GM12878 (cell line): ENCODE measurements around the gene GLE1. TPM values are rescaled to one million over a fixed set of nuclear protein-coding genes. Genes with fewer than 3 reads are reported as not detected.

Source experiments
- ATAC-seq: fragments of 200-7000 bp; cut with Tn5 transposase; 3 replicates; pipeline ENCODE4 v1.9.1; 2020; ENCODE audit warnings: mild to moderate bottlenecking, moderate library complexity
- BruUV-seq: library from RNA; stranded (reverse); fragments of 400-500 nt; replicated peaks from 2 replicates; lab custom pipeline; 2021; lab: Mats Ljungman, UMichigan
- CTCF ChIA-PET: fragments of 300-600 bp; sonication (Branson Sonifier 250); formaldehyde crosslinking; extraction: SDS; loops from one replicate; lab custom pipeline; 2021; ENCODE audit warnings: inconsistent platforms; lab: Yijun Ruan, JAX
- POLR2A ChIA-PET: fragments of 350-600 bp; formaldehyde crosslinking; extraction: SDS; loops from one replicate; lab custom pipeline; 2021; ENCODE audit warnings: inconsistent platforms; lab: Charles Lee
- RAD21 ChIA-PET: fragments of 300-600 bp; sonication (Branson Sonifier 250); formaldehyde crosslinking; loops from one replicate; lab custom pipeline; 2023; ENCODE audit warnings: antibody characterized with exemption; ENCODE audit not compliant: unreplicated experiment; lab: Charles Lee
- SMC1A ChIA-PET: fragments of 300-600 bp; sonication (Branson Sonifier 250); formaldehyde crosslinking; loops from one replicate; lab custom pipeline; 2023; ENCODE audit not compliant: unreplicated experiment, uncharacterized antibody; lab: Charles Lee
- DNase-seq: peaks from one replicate; pipeline ENCODE4 v3.0.0-alpha.2; 2011; ENCODE audit warnings: low read depth, low spot score
- FAIRE-seq: peaks from 3 replicates; lab custom pipeline; 2011; peaks lifted over from hg19 to GRCh38; lab: Jason Lieb, UNC
- H2AFZ ChIP-seq: 2 replicates; pipeline ENCODE4 v1.6.0; 2011; ENCODE audit warnings: low read depth, low read length, control low read depth; ENCODE audit not compliant: control insufficient read depth
- H3K27ac ChIP-seq: 2 replicates; pipeline ENCODE4 v1.5.1; 2011; ENCODE audit warnings: control low read depth; ENCODE audit not compliant: control insufficient read depth, insufficient read depth
- H3K27me3 ChIP-seq, 2 experiments: replicated peaks in 1 of 2; 2 replicates each; pipeline versions ENCODE4 v1.6.0 to v1.6.1; 2011; ENCODE audit warnings: low read length in 1 of 2; ENCODE audit not compliant: control insufficient read depth in 2 of 2, insufficient read depth in 2 of 2
- H3K36me3 ChIP-seq, 2 experiments: 2 replicates each; pipeline ENCODE4 v1.5.1; 2011; ENCODE audit warnings: low read length in 1 of 2; ENCODE audit not compliant: control insufficient read depth in 2 of 2, insufficient read depth in 2 of 2
- H3K4me1 ChIP-seq: 2 replicates; pipeline ENCODE4 v1.6.1; 2011; ENCODE audit warnings: mild to moderate bottlenecking, low read length, moderate library complexity, mixed read lengths; ENCODE audit not compliant: control insufficient read depth, insufficient read depth
- H3K4me2 ChIP-seq: 2 replicates; pipeline ENCODE4 v1.6.0; 2011; ENCODE audit warnings: control low read depth; ENCODE audit not compliant: control insufficient read depth, insufficient read depth
- H3K4me3 ChIP-seq: fragments of 200-600 bp; sonication (generic); 2 replicates; pipeline ENCODE4 v1.5.1; 2016
- H3K79me2 ChIP-seq: 2 replicates; pipeline ENCODE4 v1.6.0; 2011; ENCODE audit warnings: low read length; ENCODE audit not compliant: control insufficient read depth, insufficient read depth
- H3K9ac ChIP-seq: 2 replicates; pipeline ENCODE4 v1.8.0; 2011; ENCODE audit warnings: low read length, control low read depth, mixed read lengths; ENCODE audit not compliant: control insufficient read depth, insufficient read depth
- H3K9me3 ChIP-seq: replicated peaks from 3 replicates; pipeline ENCODE4 v1.5.1; 2011; ENCODE audit warnings: mild to moderate bottlenecking, low read length; ENCODE audit not compliant: control insufficient read depth, insufficient read depth
- H4K20me1 ChIP-seq: 2 replicates; pipeline ENCODE4 v1.6.0; 2011; ENCODE audit not compliant: control insufficient read depth, insufficient read depth
- BCL11A ChIP-seq: IDR thresholded peaks from 2 replicates; pipeline ENCODE4 v1.6.1; 2011; ENCODE audit warnings: low read depth, low read length
- EED ChIP-seq: sonication (generic); IDR thresholded peaks from 2 replicates; pipeline ENCODE4 v1.6.1; 2016; ENCODE audit warnings: antibody characterized with exemption, low read depth
- FOXM1 ChIP-seq: IDR thresholded peaks from 2 replicates; pipeline ENCODE4 v1.6.1; 2012; ENCODE audit warnings: low read depth, mild to moderate bottlenecking, inconsistent platforms, low read length, moderate library complexity
- HCFC1 ChIP-seq: fragments of 150-350 bp; IDR thresholded peaks from 2 replicates; pipeline ENCODE4 v1.6.1; 2014; ENCODE audit warnings: low read length
- HSF1 ChIP-seq: fragments of 150-350 bp; IDR thresholded peaks from 2 replicates; pipeline ENCODE4 v1.6.1; 2014; ENCODE audit warnings: mild to moderate bottlenecking, low read depth, low read length
- IRF5 ChIP-seq: fragments of 450-650 bp; IDR thresholded peaks from 2 replicates; pipeline ENCODE4 v1.6.1; 2017; ENCODE audit warnings: borderline replicate concordance
- NR2C2 ChIP-seq: IDR thresholded peaks from 2 replicates; pipeline ENCODE4 v1.6.1; 2011; ENCODE audit warnings: borderline replicate concordance, low read depth; ENCODE audit not compliant: control insufficient read depth, insufficient read length
- NRF1 ChIP-seq: conservative IDR thresholded peaks from 2 replicates; pipeline ENCODE4 v1.6.1; 2011; ENCODE audit warnings: mild to moderate bottlenecking, low read depth, low read length, improper control_type of control experiment
- RELA ChIP-seq: fragments of 450-650 bp; IDR thresholded peaks from 2 replicates; pipeline ENCODE4 v1.8.0; 2014; ENCODE audit warnings: borderline replicate concordance; ENCODE audit not compliant: partially characterized antibody
- RUNX3 ChIP-seq: IDR thresholded peaks from 2 replicates; pipeline ENCODE4 v1.6.1; 2012; ENCODE audit warnings: low read length, inconsistent platforms
- SIN3A ChIP-seq: IDR thresholded peaks from 2 replicates; pipeline ENCODE4 v1.6.1; 2012; ENCODE audit warnings: low read depth, low read length, improper control_type of control experiment
- SUZ12 ChIP-seq: fragments of 200-600 bp; sonication (generic); IDR thresholded peaks from one replicate; pipeline ENCODE4 v1.6.1; 2018; ENCODE audit warnings: antibody characterized with exemption, mild to moderate bottlenecking; ENCODE audit not compliant: unreplicated experiment
- WGBS: methylation state at CpG from one replicate; pipeline ENCODE4 v1.1.6; 2016; ENCODE audit warnings: low lambda C conversion rate; ENCODE audit not compliant: insufficient replicate concordance, insufficient coverage; ENCODE audit errors: missing lambda C conversion rate; 5-methylcytosine and 5-hydroxymethylcytosine counted together
- in situ Hi-C: fragments of 300-500 bp; cut with MboI; formaldehyde crosslinking; loops from 9 replicates; pipeline ENCODE4 v1.14.3; 2018; ENCODE audit warnings: mixed read lengths
- intact Hi-C: fragments of 100-400 bp; cut with micrococcal nuclease; formaldehyde crosslinking; loops from one replicate; pipeline ENCODE4 v1.14.2; 2022; ENCODE audit not compliant: unreplicated experiment
- polyA plus RNA-seq, 11 experiments: library from polyadenylated mRNA; depleted of rRNA in 4 of 11; unstranded in 6 of 11; stranded (reverse) in 5 of 11; fragments of >200 nt; fragmentation: Nextera tagmentation in 4 of 11; fragmentation: Illumina TruSeq in 1 of 11; extraction: Ambion mirVana in 4 of 11; extraction: Trizol in 1 of 11; gene quantifications; 1 replicate in 1 of 11; 2 replicates in 10 of 11; pipeline versions ENCODE4 v1.2.1 to v1.2.3, GENCODE V29; 2011 to 2016; ENCODE audit warnings: inconsistent platforms in 2 of 11, missing spikeins in 2 of 11, low read depth in 1 of 11
- total RNA-seq, 4 experiments: library from RNA; depleted of rRNA in 3 of 4; stranded (reverse); fragments of >200 nt in 3 of 4; fragmentation: Illumina TruSeq in 1 of 4; extraction: Trizol in 1 of 4; gene quantifications; 2 replicates each; pipeline versions ENCODE4 v1.2.1 to v1.2.3, GENCODE V29; 2013 to 2021
- TF ChIP-seq, protein P1 (sequence below): IDR thresholded peaks from 2 replicates; pipeline ENCODE4 v1.6.1; 2012; ENCODE audit warnings: improper control_type of control experiment, low read depth, low read length; ENCODE audit not compliant: insufficient replicate concordance

Gene GLE1
- total and polyA plus RNA-seq, 10 of the 15 experiments (the other 5 are each of a cell fraction or from before 2014, with no cell fraction given): 17.4 to 52.0 (median 37.7) TPM

DNA sequence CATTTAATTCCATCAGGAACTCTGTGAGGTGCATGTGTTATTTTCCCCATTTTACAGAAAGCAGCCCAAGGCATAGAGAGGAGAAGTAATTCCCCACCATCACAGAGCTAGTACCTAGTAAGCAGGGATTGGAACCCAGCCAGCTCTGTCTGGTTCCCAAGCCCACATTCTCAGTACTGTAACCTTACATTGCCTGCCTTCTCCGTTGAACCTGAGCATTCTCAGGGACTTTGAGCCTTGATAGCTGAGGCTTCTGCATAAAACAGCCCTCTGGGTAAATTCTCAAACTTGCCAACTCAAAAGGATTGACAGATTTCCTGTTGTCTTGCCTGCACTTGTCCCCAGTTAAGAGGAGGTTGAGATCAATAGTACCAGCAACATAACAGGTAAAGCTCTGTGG, 9.2 kb upstream of the GLE1 start:
- POLR2A ChIA-PET: no interaction called here
- H3K36me3 ChIP-seq: peaks cover 28 to 39% of the 10 kb centered on the region in 2 experiments
- BruUV-seq: TSS peak; percentile 34

More for the DNA sequence above, 9.2 kb upstream of the GLE1 start:
- DNase-seq (no peak), ATAC-seq (no peak), FAIRE-seq (no peak)
- Histone ChIP-seq H3K79me2 (no peaks in the 10 kb centered on the region), H3K9me3 (no peaks in the 10 kb centered on the region), H3K27me3 (no peaks in the 10 kb centered on the region), H4K20me1 (no peaks in the 10 kb centered on the region), H3K4me1 (no peaks in the 10 kb centered on the region), H3K4me2 (no peak overlapping the region), H3K9ac (no peak overlapping the region), H3K27ac (no peak overlapping the region), H2AFZ (no peak overlapping the region), H3K4me3 (no peak overlapping the region)
- ChIA-PET RAD21 (no interaction called here), SMC1A (no interaction called here), CTCF (no interaction called here)
- TF ChIP-seq NR2C2: no peak
- no peak for TF ChIP-seq HSF1
- TF ChIP-seq IRF5: no peak
- TF ChIP-seq FOXM1: no peak
- TF ChIP-seq RELA: no peak
- TF ChIP-seq EED: no peak
- TF ChIP-seq BCL11A: no peak
- TF ChIP-seq HCFC1: no peak
- TF ChIP-seq, protein P1, sequence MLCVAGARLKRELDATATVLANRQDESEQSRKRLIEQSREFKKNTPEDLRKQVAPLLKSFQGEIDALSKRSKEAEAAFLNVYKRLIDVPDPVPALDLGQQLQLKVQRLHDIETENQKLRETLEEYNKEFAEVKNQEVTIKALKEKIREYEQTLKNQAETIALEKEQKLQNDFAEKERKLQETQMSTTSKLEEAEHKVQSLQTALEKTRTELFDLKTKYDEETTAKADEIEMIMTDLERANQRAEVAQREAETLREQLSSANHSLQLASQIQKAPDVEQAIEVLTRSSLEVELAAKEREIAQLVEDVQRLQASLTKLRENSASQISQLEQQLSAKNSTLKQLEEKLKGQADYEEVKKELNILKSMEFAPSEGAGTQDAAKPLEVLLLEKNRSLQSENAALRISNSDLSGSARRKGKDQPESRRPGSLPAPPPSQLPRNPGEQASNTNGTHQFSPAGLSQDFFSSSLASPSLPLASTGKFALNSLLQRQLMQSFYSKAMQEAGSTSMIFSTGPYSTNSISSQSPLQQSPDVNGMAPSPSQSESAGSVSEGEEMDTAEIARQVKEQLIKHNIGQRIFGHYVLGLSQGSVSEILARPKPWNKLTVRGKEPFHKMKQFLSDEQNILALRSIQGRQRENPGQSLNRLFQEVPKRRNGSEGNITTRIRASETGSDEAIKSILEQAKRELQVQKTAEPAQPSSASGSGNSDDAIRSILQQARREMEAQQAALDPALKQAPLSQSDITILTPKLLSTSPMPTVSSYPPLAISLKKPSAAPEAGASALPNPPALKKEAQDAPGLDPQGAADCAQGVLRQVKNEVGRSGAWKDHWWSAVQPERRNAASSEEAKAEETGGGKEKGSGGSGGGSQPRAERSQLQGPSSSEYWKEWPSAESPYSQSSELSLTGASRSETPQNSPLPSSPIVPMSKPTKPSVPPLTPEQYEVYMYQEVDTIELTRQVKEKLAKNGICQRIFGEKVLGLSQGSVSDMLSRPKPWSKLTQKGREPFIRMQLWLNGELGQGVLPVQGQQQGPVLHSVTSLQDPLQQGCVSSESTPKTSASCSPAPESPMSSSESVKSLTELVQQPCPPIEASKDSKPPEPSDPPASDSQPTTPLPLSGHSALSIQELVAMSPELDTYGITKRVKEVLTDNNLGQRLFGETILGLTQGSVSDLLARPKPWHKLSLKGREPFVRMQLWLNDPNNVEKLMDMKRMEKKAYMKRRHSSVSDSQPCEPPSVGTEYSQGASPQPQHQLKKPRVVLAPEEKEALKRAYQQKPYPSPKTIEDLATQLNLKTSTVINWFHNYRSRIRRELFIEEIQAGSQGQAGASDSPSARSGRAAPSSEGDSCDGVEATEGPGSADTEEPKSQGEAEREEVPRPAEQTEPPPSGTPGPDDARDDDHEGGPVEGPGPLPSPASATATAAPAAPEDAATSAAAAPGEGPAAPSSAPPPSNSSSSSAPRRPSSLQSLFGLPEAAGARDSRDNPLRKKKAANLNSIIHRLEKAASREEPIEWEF: no peak
- no peak for TF ChIP-seq RUNX3
- no peak for TF ChIP-seq NRF1
- no peak for TF ChIP-seq SIN3A
- no peak for TF ChIP-seq SUZ12
- WGBS: 45% methylated on average over 1 of the region's 1 CpG
- in situ Hi-C loops (no loop called here), intact Hi-C loops (no loop called here)
